ENCODE measurements around the gene DDIT4.

DDIT4 gene

DNA sequence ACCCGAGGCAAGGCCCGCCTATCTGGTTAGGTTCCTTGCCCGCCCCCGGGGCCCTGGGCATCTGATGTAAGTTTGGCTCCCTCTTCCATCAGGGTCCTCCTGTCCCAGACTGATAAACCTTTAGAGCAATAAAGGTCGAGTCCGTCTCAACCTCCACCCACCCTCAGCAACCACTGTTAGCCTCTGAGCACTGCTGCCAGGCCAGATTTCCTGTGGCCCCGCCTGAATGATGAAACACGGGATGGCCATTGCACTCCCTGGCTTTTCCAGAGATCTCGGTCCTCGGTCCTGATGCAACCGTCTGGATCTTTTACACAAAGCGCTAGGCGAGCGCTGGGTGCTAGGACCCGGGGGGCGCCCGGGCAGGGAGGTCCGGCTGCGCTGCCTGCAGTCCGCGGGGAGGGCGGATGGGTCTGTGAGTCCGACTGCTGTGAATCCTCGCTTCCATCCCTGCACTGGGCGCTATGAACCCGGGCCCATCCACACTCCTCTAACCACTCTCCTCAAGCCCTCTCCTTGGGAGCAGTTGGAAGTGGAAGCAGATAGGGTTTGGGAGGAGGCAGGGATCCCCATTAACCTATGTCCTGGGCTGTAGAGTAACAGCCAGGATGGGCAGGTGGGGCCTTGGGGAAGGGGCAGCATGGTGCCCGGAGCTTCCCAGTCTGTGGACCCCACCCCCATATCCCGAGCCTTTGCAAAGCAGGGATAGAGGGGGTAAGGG, 875 bp upstream of the DDIT4 start:
- H3K4me3 ChIP-seq = peak overlapping the region; percentile 98 to 99
- peak overlapping the region; percentile 99 for H3K27ac ChIP-seq
- H3K4me1 ChIP-seq = peaks cover 0 to 30% (median 18%) of the 10 kb centered on the region in 4 donors
- H3K36me3 ChIP-seq = peaks cover 16 to 30% (median 26%) of the 10 kb centered on the region in 3 donors
- no peaks in the 10 kb centered on the region for H3K9me3 ChIP-seq
- peak; percentile 96 to 98 for DNase-seq
- intact Hi-C loops (cut with DNase I; ENCODE audit: low total_unique reads) = loop anchor here (2.0 to 5.0 kb wide), 3 partner anchors 24 to 56 kb away; partner anchors contain the start of genes ANAPC16 and ASCC1
- H3K27me3 ChIP-seq = no peaks in the 10 kb centered on the region
- TF ChIP-seq, protein P1, sequence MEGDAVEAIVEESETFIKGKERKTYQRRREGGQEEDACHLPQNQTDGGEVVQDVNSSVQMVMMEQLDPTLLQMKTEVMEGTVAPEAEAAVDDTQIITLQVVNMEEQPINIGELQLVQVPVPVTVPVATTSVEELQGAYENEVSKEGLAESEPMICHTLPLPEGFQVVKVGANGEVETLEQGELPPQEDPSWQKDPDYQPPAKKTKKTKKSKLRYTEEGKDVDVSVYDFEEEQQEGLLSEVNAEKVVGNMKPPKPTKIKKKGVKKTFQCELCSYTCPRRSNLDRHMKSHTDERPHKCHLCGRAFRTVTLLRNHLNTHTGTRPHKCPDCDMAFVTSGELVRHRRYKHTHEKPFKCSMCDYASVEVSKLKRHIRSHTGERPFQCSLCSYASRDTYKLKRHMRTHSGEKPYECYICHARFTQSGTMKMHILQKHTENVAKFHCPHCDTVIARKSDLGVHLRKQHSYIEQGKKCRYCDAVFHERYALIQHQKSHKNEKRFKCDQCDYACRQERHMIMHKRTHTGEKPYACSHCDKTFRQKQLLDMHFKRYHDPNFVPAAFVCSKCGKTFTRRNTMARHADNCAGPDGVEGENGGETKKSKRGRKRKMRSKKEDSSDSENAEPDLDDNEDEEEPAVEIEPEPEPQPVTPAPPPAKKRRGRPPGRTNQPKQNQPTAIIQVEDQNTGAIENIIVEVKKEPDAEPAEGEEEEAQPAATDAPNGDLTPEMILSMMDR (IDR thresholded peaks at IDR 0.05) = no peak

DNA sequence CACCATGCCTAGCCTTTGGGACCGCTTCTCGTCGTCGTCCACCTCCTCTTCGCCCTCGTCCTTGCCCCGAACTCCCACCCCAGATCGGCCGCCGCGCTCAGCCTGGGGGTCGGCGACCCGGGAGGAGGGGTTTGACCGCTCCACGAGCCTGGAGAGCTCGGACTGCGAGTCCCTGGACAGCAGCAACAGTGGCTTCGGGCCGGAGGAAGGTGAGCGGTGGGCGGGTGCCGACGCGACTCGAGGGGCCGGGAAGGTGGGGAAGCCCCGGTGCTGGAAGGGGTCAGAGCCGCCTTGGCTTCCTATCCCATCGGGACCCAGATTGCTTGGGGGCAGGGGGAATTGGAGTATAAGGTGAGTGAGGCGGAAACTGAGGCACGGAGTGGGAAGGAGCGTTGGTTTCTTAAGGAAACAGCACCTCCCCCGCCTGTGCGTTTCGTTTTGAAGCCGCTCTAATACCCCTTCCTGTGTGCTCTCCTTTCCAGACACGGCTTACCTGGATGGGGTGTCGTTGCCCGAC, 547 bp downstream of the DDIT4 start:
- peak overlapping the region; percentile 98 to 99 for H3K4me3 ChIP-seq
- peaks cover 0 to 30% (median 18%) of the 10 kb centered on the region in 4 donors for H3K4me1 ChIP-seq
- H3K27me3 ChIP-seq = no peaks in the 10 kb centered on the region
- H3K27ac ChIP-seq = peak overlapping the region; percentile 99
- H3K9me3 ChIP-seq = no peaks in the 10 kb centered on the region
- H3K36me3 ChIP-seq = peaks cover 16 to 30% (median 26%) of the 10 kb centered on the region in 3 donors
- TF ChIP-seq, protein P1 (IDR thresholded peaks at IDR 0.05) = no peak
- no peak for DNase-seq
- intact Hi-C loops (cut with DNase I; ENCODE audit: low total_unique reads) = loop anchor here (5.0 kb wide), 2 partner anchors 43 to 57 kb away; partner anchors contain the start of genes ANAPC16 and ASCC1

DNA sequence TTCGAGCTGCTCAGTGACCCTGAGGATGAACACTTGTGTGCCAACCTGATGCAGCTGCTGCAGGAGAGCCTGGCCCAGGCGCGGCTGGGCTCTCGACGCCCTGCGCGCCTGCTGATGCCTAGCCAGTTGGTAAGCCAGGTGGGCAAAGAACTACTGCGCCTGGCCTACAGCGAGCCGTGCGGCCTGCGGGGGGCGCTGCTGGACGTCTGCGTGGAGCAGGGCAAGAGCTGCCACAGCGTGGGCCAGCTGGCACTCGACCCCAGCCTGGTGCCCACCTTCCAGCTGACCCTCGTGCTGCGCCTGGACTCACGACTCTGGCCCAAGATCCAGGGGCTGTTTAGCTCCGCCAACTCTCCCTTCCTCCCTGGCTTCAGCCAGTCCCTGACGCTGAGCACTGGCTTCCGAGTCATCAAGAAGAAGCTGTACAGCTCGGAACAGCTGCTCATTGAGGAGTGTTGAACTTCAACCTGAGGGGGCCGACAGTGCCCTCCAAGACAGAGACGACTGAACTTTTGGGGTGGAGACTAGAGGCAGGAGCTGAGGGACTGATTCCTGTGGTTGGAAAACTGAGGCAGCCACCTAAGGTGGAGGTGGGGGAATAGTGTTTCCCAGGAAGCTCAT, 1.1 kb downstream of the DDIT4 start:
- H3K4me3 ChIP-seq = peak overlapping the region; percentile 98 to 99
- H3K27ac ChIP-seq = peak overlapping the region; percentile 99
- no peaks in the 10 kb centered on the region for H3K9me3 ChIP-seq
- DNase-seq = peak; percentile 72 to 91
- TF ChIP-seq, protein P1 (IDR thresholded peaks at IDR 0.05) = peak; percentile 75 to 78
- intact Hi-C loops (cut with DNase I; ENCODE audit: low total_unique reads) = loop anchor here (1.0 to 5.0 kb wide), 4 partner anchors 21 to 58 kb away; partner anchors contain the start of genes ANAPC16 and ASCC1
- peaks cover 16 to 30% (median 26%) of the 10 kb centered on the region in 3 donors for H3K36me3 ChIP-seq
- peaks cover 0 to 35% (median 18%) of the 10 kb centered on the region in 4 donors for H3K4me1 ChIP-seq
- no peaks in the 10 kb centered on the region for H3K27me3 ChIP-seq

DNA sequence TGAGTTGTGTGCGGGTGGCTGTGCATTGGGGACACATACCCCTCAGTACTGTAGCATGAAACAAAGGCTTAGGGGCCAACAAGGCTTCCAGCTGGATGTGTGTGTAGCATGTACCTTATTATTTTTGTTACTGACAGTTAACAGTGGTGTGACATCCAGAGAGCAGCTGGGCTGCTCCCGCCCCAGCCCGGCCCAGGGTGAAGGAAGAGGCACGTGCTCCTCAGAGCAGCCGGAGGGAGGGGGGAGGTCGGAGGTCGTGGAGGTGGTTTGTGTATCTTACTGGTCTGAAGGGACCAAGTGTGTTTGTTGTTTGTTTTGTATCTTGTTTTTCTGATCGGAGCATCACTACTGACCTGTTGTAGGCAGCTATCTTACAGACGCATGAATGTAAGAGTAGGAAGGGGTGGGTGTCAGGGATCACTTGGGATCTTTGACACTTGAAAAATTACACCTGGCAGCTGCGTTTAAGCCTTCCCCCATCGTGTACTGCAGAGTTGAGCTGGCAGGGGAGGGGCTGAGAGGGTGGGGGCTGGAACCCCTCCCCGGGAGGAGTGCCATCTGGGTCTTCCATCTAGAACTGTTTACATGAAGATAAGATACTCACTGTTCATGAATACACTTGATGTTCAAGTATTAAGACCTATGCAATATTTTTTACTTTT, 1.8 kb downstream of the DDIT4 start:
- H3K36me3 ChIP-seq = peaks cover 16 to 30% (median 26%) of the 10 kb centered on the region in 3 donors
- peaks cover 0 to 41% (median 18%) of the 10 kb centered on the region in 4 donors for H3K4me1 ChIP-seq
- H3K9me3 ChIP-seq = no peaks in the 10 kb centered on the region
- no peak for DNase-seq
- H3K27ac ChIP-seq = peak overlapping the region; percentile 99
- TF ChIP-seq, protein P1 (IDR thresholded peaks at IDR 0.05) = no peak
- intact Hi-C loops (cut with DNase I; ENCODE audit: low total_unique reads) = loop anchor here (1.0 to 5.0 kb wide), 2 partner anchors 21 to 52 kb away; no protein-coding TSS in a partner anchor
- no peaks in the 10 kb centered on the region for H3K27me3 ChIP-seq
- H3K4me3 ChIP-seq = peak overlapping the region; percentile 98 to 99

DNA sequence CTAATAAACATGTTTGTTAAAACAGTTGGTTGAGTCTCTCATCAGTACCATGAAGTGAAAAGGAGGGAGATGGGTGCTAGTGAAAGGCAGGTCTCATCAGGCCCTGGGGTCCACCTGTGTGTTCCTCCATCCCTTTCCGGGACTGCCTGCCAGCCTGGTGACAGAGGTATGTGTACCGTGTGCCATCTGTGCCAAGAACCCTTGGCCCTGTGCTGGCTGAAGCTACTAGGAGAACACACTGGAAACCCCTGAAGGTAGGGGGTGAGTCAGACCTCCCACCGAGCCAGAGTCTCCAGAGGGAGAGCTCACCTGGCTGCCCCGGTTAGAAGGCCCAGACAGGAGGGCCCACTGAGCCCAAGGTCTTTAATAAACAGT, 2.3 kb downstream of the DDIT4 start:
- intact Hi-C loops (cut with DNase I; ENCODE audit: low total_unique reads) = loop anchor here (5.0 kb wide), 1 partner anchor 51 kb away; no protein-coding TSS in a partner anchor
- H3K4me1 ChIP-seq = peaks cover 0 to 41% (median 18%) of the 10 kb centered on the region in 4 donors
- H3K4me3 ChIP-seq = peak overlapping the region; percentile 98 to 99
- peak in 1 of 2 donors; percentile 79 for DNase-seq
- no peaks in the 10 kb centered on the region for H3K27me3 ChIP-seq
- H3K27ac ChIP-seq = peak overlapping the region; percentile 99
- TF ChIP-seq, protein P1 (IDR thresholded peaks at IDR 0.05) = no peak
- peaks cover 16 to 30% (median 26%) of the 10 kb centered on the region in 3 donors for H3K36me3 ChIP-seq
- no peaks in the 10 kb centered on the region for H3K9me3 ChIP-seq
